RWPE2 (cell line): Measurements from ENCODE around the gene CHST11.
A peak's percentile ranks its signal among the peaks of the same experiment; 100 is the strongest.

Source experiments
- ATAC-seq: fragments of 200-7000 bp; cut with Tn5 transposase; 3 replicates; pipeline ENCODE4 v1.9.1; 2021; ENCODE audit warnings: low read depth
- DNase-seq: peaks from one replicate; pipeline ENCODE4 v3.0.0-alpha.2; 2020; ENCODE audit warnings: low spot score
- H3K27ac ChIP-seq: fragments of 450-650 bp; 2 replicates; pipeline ENCODE4 v1.5.1; 2017; ENCODE audit warnings: mild to moderate bottlenecking; ENCODE audit not compliant: poor library complexity, severe bottlenecking
- H3K27me3 ChIP-seq: fragments of 250-450 bp; sonication (Bioruptor Pico); 2 replicates; pipeline ENCODE4 v1.5.1; 2021; ENCODE audit warnings: mild to moderate bottlenecking, moderate library complexity; ENCODE audit not compliant: insufficient read depth, poor library complexity, severe bottlenecking
- H3K36me3 ChIP-seq: fragments of 250-450 bp; sonication (Bioruptor Pico); 2 replicates; pipeline ENCODE4 v1.5.1; 2020; ENCODE audit warnings: low read depth, mild to moderate bottlenecking, moderate library complexity
- H3K4me1 ChIP-seq: fragments of 250-450 bp; sonication (Bioruptor Pico); 2 replicates; pipeline ENCODE4 v1.5.1; 2021; ENCODE audit warnings: mild to moderate bottlenecking, moderate library complexity; ENCODE audit not compliant: insufficient read depth, poor library complexity, severe bottlenecking
- H3K4me3 ChIP-seq: fragments of 250-450 bp; sonication (Bioruptor Pico); 2 replicates; pipeline ENCODE4 v1.5.1; 2021; ENCODE audit warnings: mild to moderate bottlenecking, moderate library complexity; ENCODE audit not compliant: severe bottlenecking
- H3K9me3 ChIP-seq: fragments of 250-450 bp; sonication (Bioruptor Pico); 2 replicates; pipeline ENCODE4 v1.5.1; 2021; ENCODE audit warnings: mild to moderate bottlenecking, moderate library complexity; ENCODE audit not compliant: severe bottlenecking
- TF ChIP-seq, protein P1 (sequence below): fragments of 450-650 bp; IDR thresholded peaks from one replicate; pipeline ENCODE4 v1.5.1; 2017; ENCODE audit warnings: mild to moderate bottlenecking, moderate library complexity; ENCODE audit not compliant: poor library complexity, severe bottlenecking

Gene CHST11

DNA sequence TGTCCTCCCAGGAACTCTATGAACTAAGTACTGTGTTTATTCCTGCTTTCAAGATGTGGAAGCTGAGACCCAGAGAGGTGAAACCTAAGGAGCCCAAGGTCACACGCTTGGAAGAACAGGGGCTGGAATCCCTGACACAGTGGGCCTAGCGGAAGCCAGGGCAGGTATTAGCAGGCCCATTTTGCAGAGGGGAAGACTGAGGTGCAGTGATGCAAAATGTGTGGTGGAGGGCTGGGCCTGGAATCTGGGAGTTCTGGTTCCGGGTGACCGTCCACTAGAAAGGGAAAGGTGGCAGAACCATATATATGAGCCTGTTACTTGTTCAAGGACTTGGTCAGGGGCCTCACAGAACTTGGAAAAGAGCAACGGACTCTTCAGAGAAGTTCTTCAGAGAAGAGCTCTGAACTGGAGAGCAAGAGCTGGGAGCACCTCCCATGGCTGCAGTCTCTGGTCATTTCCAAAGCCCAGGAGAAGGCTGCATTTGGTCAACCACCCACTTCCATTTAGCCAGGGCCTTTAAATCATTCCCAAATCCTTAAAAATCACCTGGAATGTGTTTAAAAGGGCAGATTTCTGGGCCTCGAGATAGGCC lies 119.5 kb downstream of the CHST11 start:
- peaks cover 8% of the 10 kb centered on the region for H3K4me1 ChIP-seq
- TF ChIP-seq, protein P1, sequence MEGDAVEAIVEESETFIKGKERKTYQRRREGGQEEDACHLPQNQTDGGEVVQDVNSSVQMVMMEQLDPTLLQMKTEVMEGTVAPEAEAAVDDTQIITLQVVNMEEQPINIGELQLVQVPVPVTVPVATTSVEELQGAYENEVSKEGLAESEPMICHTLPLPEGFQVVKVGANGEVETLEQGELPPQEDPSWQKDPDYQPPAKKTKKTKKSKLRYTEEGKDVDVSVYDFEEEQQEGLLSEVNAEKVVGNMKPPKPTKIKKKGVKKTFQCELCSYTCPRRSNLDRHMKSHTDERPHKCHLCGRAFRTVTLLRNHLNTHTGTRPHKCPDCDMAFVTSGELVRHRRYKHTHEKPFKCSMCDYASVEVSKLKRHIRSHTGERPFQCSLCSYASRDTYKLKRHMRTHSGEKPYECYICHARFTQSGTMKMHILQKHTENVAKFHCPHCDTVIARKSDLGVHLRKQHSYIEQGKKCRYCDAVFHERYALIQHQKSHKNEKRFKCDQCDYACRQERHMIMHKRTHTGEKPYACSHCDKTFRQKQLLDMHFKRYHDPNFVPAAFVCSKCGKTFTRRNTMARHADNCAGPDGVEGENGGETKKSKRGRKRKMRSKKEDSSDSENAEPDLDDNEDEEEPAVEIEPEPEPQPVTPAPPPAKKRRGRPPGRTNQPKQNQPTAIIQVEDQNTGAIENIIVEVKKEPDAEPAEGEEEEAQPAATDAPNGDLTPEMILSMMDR, result no peak
- no peaks in the 10 kb centered on the region for H3K27me3 ChIP-seq
- no peak overlapping the region for H3K4me3 ChIP-seq
- no peaks in the 10 kb centered on the region for H3K9me3 ChIP-seq
- DNase-seq (no peak), ATAC-seq (no peak)
- H3K27ac ChIP-seq, result no peak overlapping the region
- no peaks in the 10 kb centered on the region for H3K36me3 ChIP-seq

DNA sequence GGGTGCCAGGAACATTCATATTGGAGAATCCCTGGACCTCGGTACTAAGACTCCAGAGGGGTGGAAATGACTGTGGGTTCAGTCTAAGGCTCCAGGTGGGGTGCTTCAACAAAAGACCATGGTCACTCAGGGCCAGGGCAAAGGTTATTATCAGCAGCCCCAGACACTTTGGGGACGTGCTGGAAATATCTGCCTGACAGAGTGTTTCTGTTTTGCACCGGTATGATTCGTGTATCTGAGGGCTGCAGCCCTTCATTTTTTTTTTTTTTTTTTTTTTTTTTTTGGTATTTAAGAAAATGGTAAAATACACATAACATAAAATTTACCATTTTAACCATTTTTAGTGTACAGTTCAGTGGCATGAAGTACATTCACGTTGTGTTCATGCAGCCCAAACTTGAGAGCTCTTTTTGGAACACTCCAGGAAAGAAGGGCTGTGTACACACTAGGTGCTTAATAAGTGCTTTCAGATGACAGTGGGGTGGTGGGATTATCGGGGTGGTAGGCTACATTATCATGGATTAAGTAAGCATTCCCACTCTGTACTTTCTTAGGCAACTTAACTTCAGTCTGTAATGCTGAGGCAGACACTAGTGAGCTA lies 120.3 kb downstream of the CHST11 start:
- Histone ChIP-seq H3K4me1 (peaks cover 8% of the 10 kb centered on the region), H3K27ac (no peak overlapping the region), H3K36me3 (no peaks in the 10 kb centered on the region), H3K9me3 (no peaks in the 10 kb centered on the region), H3K27me3 (no peaks in the 10 kb centered on the region), H3K4me3 (no peak overlapping the region)
- TF ChIP-seq, protein P1, result no peak
- ATAC-seq, result no peak
- no peak for DNase-seq

DNA sequence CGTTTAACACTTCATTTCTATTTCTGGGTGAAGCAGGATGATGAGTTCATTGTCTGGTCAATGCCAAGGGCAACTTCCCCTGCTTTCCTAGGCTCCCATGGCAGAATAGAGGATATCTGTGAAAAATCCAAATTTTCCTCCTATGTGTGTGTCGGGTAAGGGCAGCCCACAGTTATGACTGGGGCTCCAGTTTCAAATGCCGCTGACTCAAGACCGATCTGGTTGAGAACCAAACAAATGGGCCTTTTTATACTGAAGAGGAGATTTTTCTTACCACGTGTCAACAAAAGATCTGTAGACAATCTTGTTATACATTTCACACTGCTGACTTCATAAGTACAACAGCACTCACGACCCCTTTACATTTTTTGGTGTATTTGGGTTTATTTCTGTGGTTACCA lies 120.8 kb downstream of the CHST11 start:
- DNase-seq (no peak), ATAC-seq (0 out of 3 replicates have a peak, but pooled peaks have one; percentile 25)
- TF ChIP-seq, protein P1, result no peak
- H3K36me3 ChIP-seq, result no peaks in the 10 kb centered on the region
- H3K27ac ChIP-seq, result no peak overlapping the region
- H3K4me1 ChIP-seq, result peaks cover 8% of the 10 kb centered on the region
- H3K4me3 ChIP-seq, result no peak overlapping the region
- no peaks in the 10 kb centered on the region for H3K27me3 ChIP-seq
- H3K9me3 ChIP-seq, result no peaks in the 10 kb centered on the region

DNA sequence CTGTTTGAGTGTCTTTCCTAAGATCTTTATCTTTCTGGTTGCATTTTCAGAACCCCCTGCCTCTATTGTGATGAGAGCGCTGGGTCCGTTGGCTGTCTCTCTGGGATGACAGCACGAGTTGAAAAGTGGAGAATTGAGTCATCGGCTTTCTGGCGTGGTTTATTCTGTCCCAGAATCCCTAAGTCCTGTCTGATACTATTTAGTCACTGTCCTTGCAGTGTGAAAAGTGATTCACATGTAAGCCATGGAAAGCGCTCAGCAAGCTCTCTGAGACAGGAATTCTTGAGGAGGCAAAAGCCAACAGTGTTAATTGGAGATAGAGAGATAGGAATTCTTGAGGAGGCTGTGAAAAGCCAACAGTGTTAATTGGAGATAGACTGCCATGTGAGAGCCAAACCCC lies 121.7 kb downstream of the CHST11 start:
- Histone ChIP-seq H3K36me3 (no peaks in the 10 kb centered on the region), H3K27me3 (no peaks in the 10 kb centered on the region), H3K27ac (no peak overlapping the region), H3K4me1 (peaks cover 8% of the 10 kb centered on the region), H3K9me3 (no peaks in the 10 kb centered on the region), H3K4me3 (no peak overlapping the region)
- TF ChIP-seq, protein P1, result no peak
- DNase-seq (no peak), ATAC-seq (peak; percentile 81)
